NCI-H1436 treated with DMSO at 0.1 percent for 48 hours (cell line): Measurements from ENCODE around the gene NIPAL3.
"Not testable (repeated sequence)": the region's sequence is repeated elsewhere in the genome, so short reads cannot be mapped to it uniquely, and the experiment has no call there.

ENCODE experiments used
- DNase-seq: peaks from one replicate; lab custom pipeline; 2025; lab: John Stamatoyannopoulos, UW

The NIPAL3 gene

DNA sequence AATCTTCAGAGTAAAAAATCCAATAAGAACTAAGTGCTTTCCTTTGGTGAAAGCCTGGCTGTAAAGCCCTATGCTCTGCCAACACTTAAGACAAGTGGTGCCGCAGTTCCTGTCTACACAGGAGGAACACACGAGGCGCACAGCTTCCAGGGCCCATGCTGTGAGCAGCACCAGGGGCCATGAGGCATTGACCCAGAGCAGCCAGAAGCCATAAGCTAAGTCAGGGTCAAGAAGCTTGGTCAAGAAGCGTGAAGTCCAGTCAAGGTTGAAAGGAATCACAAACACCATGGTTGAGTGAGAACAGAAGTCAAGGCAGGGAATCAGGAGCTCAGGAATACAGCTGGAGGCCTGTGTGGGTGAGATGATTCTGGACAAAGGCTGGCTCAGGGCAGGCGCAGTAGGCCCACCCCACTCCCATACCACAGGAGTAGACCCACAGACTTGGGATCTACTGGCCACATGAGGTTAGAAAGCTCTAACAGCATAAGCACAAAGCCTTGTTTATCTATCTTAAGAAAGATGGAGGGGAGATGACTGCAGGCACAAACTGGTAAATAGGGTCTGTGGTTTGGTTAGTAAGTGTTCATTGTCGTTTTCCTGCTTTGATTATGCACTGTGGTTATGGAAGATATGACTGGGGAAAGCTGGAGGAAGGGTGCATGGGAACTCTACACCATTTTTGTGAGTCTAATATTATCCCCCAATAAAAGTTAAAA, 44.1 kb downstream of the NIPAL3 start:
- DNase-seq = no peak

DNA sequence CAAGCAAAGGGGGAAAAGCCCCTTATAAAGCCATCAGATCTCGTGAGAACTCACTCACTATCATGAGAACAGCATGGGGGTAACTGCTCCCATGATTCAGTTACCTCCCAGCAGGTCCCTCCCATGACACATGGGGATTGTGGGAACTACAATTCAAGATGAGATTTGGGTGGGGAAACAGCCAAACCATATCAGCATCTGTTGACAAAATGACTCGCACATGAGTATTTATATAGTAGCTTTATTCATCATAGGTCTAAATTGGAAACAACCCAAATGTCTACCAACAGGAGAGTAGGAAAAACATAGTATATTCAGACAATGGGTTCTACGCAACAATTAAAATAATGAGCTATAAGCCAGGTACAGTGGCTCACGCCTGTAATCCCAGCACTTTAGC, 46.5 kb downstream of the NIPAL3 start:
- DNase-seq = not testable (repeated sequence)

DNA sequence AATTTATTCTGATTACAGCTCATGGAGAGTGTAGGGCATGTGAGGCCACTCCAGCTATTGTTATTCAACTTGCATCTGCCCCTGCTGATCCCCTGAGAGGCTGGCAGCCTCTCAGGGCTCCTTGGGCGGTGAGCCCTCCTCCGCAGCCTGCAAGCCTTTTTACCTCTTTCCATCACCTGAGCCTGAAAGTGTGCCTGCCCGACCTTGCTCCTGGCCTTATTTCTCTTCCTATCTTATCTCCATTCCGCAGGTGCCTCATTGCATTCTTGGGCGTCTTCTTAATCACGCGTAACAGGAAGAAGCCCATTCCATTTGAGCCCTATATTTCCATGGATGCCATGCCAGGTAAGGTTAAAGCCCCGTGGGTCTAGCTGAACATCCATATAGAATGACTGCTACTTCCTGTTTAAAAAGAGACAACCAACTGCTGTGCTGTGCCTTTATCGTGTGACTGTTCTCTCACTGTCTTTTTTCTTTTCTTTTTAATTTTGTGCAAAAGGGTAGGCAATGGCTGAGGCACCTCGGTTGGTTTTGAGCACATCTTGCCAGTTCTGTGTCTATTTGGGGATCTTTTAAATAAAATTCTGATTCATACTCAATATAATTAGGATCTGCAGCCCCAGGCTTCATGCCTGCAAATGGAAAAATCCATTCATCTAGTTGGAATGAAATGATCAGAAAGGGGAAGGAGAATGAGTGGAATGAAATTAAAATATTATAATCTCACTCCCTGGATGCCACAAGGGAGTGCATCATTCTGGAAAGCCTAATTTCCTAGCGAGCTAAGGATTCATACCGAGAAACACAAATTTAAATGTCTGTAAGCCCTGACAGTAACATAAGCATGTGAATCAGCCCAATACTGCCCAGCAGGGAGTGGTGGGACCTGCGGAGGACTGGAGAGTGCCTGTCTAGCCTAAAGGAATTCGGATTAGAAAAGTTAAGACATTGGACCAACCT, 48.5 kb downstream of the NIPAL3 start:
- DNase-seq = peak; percentile 64

DNA sequence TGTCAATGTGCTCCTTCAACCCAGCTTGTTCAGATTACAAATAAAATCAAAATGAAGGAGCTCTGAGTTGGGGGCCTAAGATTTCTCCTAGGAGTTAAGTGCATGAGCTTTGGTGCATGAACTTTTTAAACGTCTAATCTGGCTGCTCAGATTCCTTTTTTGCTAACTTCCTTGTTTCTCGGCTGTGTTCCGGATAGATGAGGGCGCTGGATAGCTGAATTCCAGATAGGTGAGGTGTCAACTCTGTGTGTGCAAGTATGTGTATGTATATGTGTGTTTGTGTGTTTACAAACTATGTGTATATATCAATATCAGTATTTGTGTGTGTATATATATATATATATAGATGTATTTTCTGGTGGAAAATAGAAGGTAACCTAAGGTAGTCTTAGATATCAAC, 49.5 kb downstream of the NIPAL3 start:
- DNase-seq = no peak

DNA sequence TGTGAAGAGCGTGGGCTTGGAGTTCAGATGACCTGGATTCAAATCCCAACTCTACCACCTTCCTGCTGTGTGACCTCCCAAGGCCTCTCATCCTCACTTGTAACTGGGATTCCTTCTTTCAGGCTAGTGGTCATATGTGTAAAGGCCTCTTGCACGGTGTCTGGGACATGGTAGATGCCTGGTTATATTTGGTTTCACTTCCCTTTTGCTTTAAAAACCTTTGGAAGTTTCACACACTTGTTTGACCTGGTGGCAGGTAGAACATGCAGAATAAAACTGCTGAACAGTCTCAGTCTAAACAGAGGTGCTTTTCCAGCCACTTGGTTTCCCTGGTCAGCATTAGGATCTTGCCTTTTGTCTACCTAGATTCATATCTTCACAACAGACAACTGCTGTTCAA, 50.0 kb downstream of the NIPAL3 start:
- DNase-seq = no peak

DNA sequence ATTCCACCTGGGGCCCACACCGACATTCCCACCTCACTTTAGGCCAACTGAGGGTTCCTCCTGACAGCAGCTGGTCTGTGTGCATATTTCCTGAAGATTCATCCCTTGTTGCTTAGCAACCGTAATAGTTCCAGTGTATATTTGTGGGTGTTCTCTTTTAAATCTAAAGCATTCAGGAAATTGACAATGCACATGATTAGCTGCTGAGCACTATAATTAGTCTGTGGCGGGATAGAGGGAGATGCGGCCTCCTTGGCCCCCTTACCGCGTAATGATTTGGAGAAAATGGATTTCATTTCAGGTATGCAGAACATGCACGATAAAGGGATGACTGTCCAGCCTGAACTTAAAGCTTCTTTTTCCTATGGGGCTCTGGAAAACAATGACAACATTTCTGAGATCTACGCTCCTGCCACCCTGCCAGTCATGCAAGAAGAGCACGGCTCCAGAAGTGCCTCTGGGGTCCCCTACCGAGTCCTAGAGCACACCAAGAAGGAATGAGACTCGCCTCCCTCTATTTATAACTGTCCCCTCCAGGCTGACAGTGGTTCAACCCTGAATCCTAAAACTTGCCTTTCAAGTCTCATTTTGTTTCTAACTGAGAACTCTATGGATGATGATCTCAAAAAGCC, 53.2 kb downstream of the NIPAL3 start:
- no peak for DNase-seq

DNA sequence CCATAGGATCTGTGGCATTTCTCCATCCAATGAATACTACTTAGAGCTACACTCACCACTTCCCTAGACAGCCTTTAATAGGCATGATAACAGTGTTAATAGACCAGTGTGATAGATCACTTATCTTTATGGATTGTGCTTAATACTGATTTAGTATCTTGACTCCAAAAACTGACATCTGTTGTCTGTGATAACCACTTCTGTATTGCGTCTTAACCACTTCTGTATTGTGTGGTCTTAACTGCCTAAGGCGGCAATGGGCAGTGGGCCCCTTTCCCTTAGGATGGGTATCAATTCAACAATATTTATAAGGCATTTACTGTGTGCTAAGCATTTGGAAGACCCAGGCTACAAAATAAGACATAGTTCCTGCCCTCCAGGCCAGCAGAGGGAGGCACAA, 55.0 kb downstream of the NIPAL3 start:
- no peak for DNase-seq

DNA sequence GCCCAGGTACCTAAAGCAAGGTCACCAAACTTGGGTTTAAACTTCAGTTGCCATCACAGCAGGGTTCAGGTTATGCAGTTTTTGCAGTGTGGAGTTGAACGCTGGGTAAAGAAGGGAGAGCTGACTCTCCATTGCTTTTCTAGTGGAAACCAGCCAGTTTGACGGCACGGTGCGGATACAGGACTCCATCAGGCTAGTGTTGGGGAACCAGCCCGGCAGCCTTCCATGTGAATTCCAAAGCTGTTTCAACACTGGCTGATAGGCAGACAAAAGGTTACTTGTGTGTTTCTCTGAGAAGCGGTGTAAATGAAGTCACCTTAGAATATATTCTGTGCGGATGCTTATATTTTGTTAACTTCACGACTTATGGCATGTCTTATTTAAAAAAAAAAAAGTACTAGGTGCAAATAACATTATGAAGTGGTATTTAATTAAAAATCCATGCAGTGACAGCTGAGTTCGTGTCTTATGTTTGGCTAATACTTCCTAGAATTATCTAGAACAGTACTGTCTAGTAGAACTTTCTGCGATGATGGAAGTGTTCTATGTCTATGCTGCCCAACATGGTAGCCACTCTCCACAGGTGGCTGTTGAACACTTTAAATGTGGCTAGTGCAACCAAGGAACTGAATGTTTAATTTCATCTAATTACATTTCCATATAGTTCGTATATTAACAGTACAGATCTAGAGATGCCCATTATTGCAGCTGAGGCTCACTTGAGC, 57.1 kb downstream of the NIPAL3 start:
- DNase-seq = no peak

DNA sequence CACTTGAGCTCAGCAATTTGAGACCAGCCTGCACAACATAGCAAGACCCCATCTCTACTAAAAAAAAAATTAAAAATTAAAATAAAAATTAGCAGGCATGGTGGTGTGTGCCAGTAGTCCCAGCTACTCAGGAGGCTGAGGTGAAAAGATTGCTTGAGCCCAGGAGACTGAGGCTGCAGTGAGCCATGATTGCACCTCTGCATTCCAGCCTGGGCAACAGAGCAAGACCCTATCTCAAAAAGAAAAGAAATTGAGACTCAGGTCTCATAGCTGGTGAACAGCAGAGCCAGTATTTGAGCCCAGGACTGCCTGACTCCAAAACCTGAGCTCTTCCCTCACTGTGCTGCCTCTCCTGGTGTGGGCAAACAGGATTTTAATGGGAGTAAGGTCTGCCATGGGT, 58.6 kb downstream of the NIPAL3 start:
- no peak for DNase-seq

DNA sequence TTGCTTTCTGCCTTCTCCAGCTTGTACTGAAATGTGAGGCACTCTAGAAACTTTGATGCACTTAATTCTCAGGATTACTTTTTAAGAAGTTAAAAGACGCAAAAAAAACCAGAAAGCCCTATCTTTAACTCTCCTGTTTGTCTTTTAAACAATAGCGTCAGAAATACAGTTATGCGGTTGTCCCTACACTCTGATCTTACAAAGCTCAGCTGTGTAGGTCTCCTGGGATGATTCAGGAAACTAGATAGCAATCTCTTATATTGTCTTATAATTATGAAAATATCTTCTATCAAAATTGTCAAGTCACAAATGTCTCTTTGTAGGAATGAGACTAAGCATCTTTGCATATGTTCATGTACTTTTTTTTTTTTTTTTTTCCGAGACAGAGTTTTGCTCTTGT, 60.1 kb downstream of the NIPAL3 start:
- no peak for DNase-seq

DNA sequence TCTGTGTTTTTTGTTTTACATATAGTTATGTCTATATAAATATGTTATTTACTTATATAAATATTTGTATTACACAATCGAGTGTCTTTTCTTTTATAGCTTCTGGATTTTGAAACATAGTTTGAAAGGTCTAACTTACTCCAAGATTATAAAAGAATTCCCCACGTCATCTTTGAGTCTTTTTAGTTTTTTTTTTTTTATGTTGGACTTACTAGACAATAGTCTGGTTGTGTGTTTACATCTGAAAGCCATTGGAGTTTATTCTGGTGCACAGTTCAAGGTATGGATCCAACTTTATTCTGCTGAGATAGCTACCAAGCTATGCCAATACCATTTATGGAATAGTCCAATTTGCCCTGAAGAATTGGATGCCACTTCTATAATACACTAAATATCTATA, 61.0 kb downstream of the NIPAL3 start:
- DNase-seq = no peak

DNA sequence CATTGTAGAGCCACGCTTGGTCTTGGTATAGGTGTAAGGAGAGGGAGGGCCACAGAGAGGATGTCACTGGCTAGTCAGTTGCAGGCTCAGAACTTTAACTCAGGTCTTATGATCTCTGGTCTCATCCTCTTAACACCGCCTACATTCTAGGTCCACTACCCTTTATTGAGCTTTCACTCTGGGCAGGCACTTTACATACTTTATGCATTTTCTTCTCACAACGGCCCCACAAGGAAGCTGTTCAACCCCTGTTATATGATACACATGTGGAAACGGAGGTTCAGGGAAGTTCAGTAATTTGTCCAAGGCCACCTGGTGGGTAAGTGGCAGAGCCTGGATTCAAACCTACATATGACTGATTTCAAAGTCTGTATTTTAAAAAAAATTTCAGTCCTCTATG, 61.7 kb downstream of the NIPAL3 start:
- DNase-seq = no peak

DNA sequence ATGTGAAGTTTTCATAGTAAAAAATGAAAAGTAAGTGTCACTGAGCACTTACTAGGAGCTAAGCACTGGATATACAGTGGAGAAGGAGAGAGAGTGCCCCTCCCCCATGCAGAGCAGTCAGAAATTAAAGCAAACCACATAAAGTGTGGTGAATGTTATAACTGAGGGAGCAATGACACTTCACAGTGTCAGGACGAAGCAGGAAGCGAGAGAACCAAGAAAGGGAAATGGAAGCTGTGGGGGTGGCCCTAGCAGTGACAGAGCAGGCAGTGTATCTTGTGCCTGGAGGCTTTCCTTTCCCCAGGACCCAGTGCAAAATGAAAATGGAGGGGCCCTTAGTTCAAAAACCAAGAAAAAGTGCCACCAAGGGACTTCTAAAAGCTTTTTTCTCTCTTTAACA, 65.5 kb downstream of the NIPAL3 start:
- no peak for DNase-seq

DNA sequence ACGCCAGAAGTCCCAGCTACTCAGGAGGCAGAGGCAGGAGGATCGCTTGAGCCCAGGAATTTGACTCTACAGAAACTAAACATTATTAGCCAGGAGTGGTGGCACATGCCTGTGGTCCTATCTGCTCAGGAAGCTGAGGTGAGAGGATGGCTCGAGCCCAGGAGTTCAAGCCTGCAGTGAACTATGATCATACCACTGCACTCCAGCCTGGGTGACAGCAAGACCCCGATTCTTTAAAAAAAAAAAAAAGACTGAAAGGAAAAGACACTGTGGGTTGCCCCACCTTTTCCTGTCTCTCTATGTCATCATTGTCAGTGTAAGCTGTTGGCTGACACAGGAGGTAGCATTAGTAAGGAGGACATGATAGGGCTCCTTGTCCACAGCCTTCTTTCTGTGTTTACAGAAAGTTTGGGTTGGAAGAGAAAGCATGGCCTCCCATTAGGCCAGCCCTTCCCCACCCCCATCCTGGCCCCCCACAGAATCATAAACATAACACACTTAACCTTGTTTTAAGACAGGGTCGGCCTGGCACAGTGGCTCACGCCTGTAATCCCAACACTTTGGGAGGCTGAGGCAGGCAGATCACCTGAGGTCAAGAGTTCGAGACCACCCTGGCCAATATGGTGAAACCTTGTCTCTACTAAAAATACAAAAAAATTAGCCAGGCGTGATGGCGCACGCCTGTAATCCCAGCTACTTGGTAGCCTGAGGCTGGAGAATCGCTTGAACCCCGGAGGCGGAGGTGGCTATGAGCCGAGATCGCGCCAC, 66.4 kb downstream of the NIPAL3 start:
- DNase-seq = no peak

DNA sequence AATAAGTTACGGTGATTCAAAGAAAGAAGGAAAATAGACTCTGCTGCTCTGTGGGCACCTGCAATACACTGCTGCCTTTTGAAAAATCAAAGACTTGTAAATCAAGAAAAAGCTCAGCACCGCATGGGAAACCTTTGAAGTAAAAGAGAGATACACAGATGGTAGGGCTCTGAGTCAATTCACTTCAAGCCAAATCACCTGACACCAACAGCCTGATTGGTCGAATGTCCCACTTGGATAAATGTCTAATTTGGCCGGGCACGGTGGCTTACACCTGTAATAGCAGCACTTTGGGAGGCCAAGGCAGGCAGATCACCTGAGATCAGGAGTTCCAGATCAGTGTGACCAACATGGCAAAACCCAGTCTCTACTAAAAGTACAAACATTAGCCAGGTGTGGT, 67.8 kb downstream of the NIPAL3 start:
- DNase-seq = no peak

DNA sequence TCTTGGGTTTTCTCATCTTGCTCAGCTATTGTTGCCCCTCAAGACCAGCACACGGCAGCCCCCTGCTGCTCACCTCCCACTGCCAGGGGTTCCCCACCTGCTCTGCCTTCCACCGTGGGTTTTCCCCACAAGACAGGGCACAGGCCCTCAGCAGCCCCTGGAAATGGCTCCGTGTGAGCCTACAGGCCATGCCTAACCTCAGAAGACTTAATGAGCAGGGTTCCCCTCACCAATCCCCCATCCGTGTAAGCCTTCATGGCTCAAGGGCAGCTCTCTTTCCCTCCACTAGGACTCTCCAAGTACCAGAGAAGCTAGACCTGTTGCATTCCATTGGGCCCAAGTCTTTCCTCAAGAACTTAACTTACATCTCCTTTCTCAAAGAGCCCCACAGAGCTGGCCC, 68.6 kb downstream of the NIPAL3 start:
- DNase-seq = no peak

DNA sequence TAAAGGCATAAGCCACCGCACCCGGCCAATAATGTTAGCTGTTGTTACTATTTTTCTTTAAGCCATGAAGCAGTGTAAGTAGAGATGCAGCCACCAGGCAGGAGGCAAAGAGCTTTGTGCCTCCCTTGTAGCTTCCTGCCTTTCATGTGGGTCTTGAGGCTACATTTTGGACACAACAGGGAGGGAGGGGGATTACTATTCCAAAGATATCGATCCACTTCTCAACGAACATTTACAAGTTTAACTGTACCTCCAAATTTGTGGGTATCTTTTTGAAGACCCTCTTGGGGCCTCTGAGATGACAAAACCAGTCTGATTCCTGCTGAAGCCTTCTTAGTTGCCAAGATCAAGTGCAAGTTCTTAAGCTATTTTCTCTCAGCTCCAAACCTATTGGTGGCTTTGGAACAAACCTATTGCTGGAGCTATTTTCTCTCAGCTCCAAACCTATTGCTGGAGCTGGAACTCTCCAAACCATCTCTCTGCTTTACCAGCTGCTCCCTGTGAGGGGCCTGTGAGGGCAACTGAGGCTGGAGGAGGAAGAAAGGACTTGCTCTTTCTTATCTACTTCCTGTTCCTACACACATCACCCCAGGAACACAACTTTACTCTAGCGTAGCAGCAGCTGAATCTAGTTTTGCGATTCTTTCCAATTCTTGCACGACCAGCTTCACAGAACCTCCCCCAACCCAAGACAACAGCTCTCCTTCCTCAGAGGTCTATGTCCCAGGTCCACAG, 70.9 kb downstream of the NIPAL3 start:
- no peak for DNase-seq

DNA sequence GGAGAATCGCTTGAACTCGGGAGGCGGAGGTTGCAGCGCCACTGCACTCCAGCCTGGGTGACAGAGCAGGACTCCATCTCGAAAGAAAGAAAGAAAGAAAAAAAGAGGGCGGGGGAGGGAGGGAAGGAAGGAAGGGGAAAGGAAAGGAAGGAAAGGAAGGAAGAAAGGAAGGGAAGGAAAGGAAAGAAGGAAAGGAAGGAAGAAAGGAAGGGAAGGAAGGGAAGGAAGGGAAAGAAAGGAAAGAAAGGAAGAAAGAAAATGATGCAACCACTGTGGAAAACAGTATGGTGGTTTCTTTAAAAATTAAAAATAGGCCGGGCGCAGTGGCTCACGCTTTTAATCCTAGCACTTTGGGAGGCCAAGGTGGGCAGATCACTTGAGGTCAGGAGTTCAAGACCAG, 71.9 kb downstream of the NIPAL3 start:
- no peak for DNase-seq

DNA sequence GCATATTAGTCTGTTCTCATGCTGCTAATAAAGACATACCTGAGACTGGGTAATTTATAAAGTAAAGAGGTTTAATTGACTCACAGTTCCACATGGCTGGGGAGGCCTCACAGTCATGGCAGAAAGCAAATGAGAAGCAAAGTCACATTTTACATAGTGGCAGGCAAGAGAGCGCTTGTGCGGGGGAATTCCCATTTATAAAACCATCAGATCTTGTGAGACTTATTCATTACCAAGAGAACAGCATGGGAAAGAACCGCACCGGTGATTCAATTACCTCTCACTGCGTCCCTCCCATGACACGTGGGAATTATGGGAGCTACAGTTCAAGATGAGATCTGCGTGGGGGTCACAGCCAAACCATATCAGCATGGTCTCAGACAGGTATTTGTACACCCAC, 72.6 kb downstream of the NIPAL3 start:
- not testable (repeated sequence) for DNase-seq

DNA sequence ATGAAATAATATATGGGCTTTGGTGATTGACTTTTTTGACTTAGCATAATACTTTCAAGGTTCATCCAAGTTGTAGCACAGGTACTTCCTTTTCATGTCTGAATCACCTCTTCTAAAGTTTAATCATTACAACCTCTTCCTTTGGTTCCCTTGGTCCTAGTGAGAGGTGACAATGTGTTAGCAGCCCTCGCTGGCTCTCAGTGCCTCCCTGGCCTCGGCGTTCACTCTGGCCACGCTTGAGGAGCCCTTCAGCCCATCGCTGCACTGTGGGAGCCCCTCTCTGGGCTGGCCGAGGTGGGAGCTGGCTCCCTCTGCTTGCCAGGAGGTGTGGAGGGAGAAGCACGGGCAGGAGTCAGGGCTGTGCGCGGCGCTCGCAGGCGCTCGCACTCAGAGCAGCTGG, 74.1 kb downstream of the NIPAL3 start:
- DNase-seq = no peak
